ENCODE results near the gene UTY.

UTY gene

DNA sequence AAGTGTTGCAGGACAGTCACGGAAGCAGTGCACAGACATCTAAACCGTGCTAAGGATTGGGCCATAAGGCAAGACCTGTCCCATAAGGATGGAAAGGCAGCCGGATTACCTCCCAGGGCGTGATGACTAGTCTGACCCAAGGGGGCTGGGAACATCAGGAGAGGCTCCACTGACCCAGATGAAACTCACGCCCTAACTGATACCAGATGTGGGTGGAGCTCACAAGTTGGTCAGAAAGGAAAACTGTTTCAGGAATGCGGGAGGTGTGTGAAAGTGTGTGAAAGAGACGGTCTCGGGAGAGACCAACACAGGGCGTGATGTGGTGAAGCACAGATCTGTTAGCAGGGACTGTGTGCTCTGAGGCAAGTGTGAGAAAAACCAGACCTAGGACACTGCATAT, 140.5 kb downstream of the UTY start (continued):
- TF ChIP-seq, protein P1, sequence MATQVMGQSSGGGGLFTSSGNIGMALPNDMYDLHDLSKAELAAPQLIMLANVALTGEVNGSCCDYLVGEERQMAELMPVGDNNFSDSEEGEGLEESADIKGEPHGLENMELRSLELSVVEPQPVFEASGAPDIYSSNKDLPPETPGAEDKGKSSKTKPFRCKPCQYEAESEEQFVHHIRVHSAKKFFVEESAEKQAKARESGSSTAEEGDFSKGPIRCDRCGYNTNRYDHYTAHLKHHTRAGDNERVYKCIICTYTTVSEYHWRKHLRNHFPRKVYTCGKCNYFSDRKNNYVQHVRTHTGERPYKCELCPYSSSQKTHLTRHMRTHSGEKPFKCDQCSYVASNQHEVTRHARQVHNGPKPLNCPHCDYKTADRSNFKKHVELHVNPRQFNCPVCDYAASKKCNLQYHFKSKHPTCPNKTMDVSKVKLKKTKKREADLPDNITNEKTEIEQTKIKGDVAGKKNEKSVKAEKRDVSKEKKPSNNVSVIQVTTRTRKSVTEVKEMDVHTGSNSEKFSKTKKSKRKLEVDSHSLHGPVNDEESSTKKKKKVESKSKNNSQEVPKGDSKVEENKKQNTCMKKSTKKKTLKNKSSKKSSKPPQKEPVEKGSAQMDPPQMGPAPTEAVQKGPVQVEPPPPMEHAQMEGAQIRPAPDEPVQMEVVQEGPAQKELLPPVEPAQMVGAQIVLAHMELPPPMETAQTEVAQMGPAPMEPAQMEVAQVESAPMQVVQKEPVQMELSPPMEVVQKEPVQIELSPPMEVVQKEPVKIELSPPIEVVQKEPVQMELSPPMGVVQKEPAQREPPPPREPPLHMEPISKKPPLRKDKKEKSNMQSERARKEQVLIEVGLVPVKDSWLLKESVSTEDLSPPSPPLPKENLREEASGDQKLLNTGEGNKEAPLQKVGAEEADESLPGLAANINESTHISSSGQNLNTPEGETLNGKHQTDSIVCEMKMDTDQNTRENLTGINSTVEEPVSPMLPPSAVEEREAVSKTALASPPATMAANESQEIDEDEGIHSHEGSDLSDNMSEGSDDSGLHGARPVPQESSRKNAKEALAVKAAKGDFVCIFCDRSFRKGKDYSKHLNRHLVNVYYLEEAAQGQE (tag by site-specific recombination; IDR thresholded peaks at IDR 0.05), result no peak
- no peak for TF ChIP-seq ZNF23 (tag by site-specific recombination; IDR thresholded peaks at IDR 0.05; ENCODE audit: borderline replicate concordance)
- no peak for TF ChIP-seq GLI4 (tag by site-specific recombination; IDR thresholded peaks at IDR 0.05)
- TF ChIP-seq ZNF350 (tag by site-specific recombination; IDR thresholded peaks at IDR 0.05), result no peak

DNA sequence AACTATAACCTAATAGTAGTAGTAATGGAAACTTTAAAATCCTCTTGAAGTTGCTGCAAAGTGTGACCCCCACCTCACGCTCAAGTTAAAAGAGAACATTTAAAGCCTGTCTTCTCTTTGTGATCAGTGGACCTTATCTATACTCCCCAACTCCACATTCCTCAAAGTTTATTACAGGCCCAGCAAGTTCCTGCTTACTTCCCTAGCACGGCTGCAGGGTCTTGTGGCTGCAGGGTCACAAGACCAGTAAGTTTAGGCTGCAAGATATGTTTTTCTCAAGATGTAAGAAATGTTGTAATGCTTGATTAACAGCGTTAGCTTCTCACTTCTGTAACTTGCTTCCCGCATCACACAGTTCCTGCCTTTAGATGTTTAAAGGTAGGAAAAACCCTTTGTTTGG, 141.1 kb downstream of the UTY start:
- H3K36me3 ChIP-seq (ENCODE audit: control insufficient read depth in 2 of 2, insufficient read depth in 1 of 2, low read length in 2 of 2), result no peaks in the 10 kb centered on the region
- ChIA-PET POLR2A (no interaction called here), CTCF (no interaction called here)
- TF ChIP-seq BCL11A (tag by site-specific recombination; IDR thresholded peaks at IDR 0.05; ENCODE audit: low read depth) (no peak), ZNF335 (tag by site-specific recombination; conservative IDR thresholded peaks at IDR 0.05) (no peak), KLF8 (tag by site-specific recombination; IDR thresholded peaks at IDR 0.05) (no peak), ZNF292 (tag by site-specific recombination; IDR thresholded peaks at IDR 0.05; ENCODE audit: borderline replicate concordance, low read depth) (no peak), ZBTB20 (tag by site-specific recombination; IDR thresholded peaks at IDR 0.05) (no peak), ZNF248 (tag by site-specific recombination; IDR thresholded peaks at IDR 0.05) (no peak), HOXA7 (CRISPR knock-in tag; IDR thresholded peaks at IDR 0.05; ENCODE audit: borderline replicate concordance) (no peak), ZNF10 (tag by site-specific recombination; IDR thresholded peaks at IDR 0.05) (no peak), ZNF544 (tag by site-specific recombination; IDR thresholded peaks at IDR 0.05) (no peak), KLF10 (tag by site-specific recombination; IDR thresholded peaks at IDR 0.05) (no peak), SP7 (tag by site-specific recombination; IDR thresholded peaks at IDR 0.05) (no peak), ZNF626 (tag by site-specific recombination; IDR thresholded peaks at IDR 0.05) (no peak)
- H3K4me3 ChIP-seq (ENCODE audit: low read depth, low read length), result no peak overlapping the region
- no peaks in the 10 kb centered on the region for H3K9me3 ChIP-seq (ENCODE audit: control insufficient read depth, insufficient read depth, low read depth, low read length)
- no peaks in the 10 kb centered on the region for H3K4me1 ChIP-seq (ENCODE audit: control insufficient read depth, insufficient read depth, low read length)
- H3K27ac ChIP-seq (ENCODE audit: extremely low read depth, low read depth, low read length), result no peak overlapping the region

DNA sequence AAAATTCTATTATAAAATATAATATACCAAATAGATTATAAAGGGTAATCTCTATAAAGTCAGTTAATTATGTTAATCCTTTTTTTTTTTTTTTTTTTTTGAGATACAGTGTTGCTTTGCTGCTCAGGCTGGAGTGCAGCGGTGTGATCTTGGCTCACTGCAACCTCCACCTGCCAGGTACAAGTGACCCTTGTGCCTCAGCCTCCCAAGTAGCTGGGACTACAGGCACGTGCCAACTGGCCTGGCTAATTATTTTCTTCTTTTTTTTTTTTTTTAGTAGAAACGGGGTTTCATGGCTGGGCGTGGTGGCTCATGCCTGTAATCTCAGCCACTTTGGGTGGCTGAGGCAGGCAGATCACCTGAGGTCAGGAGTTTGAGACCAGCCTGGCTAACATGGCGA, 141.9 kb downstream of the UTY start:
- H3K9me3 ChIP-seq (ENCODE audit: control insufficient read depth, insufficient read depth, low read depth, low read length), result no peaks in the 10 kb centered on the region
- H3K27ac ChIP-seq (ENCODE audit: extremely low read depth, low read depth, low read length), result no peak overlapping the region
- ChIA-PET POLR2A (no interaction called here), CTCF (no interaction called here)
- no peaks in the 10 kb centered on the region for H3K4me1 ChIP-seq (ENCODE audit: control insufficient read depth, insufficient read depth, low read length)
- TF ChIP-seq, protein P2, sequence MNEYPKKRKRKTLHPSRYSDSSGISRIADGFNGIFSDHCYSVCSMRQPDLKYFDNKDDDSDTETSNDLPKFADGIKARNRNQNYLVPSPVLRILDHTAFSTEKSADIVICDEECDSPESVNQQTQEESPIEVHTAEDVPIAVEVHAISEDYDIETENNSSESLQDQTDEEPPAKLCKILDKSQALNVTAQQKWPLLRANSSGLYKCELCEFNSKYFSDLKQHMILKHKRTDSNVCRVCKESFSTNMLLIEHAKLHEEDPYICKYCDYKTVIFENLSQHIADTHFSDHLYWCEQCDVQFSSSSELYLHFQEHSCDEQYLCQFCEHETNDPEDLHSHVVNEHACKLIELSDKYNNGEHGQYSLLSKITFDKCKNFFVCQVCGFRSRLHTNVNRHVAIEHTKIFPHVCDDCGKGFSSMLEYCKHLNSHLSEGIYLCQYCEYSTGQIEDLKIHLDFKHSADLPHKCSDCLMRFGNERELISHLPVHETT (tag by site-specific recombination; IDR thresholded peaks at IDR 0.05), result no peak
- TF ChIP-seq, protein P3, sequence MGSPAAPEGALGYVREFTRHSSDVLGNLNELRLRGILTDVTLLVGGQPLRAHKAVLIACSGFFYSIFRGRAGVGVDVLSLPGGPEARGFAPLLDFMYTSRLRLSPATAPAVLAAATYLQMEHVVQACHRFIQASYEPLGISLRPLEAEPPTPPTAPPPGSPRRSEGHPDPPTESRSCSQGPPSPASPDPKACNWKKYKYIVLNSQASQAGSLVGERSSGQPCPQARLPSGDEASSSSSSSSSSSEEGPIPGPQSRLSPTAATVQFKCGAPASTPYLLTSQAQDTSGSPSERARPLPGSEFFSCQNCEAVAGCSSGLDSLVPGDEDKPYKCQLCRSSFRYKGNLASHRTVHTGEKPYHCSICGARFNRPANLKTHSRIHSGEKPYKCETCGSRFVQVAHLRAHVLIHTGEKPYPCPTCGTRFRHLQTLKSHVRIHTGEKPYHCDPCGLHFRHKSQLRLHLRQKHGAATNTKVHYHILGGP (tag by site-specific recombination; IDR thresholded peaks at IDR 0.05), result no peak
- TF ChIP-seq ZNF792 (tag by site-specific recombination; IDR thresholded peaks at IDR 0.05) (no peak), GLI2 (tag by site-specific recombination; IDR thresholded peaks at IDR 0.05; ENCODE audit: borderline replicate concordance, low read depth) (no peak), ZBTB17 (tag by site-specific recombination; IDR thresholded peaks at IDR 0.05) (no peak)
- H3K4me3 ChIP-seq (ENCODE audit: low read depth, low read length), result no peak overlapping the region
- no peaks in the 10 kb centered on the region for H3K36me3 ChIP-seq (ENCODE audit: control insufficient read depth in 2 of 2, insufficient read depth in 1 of 2, low read length in 2 of 2)
